Measurements from ENCODE around the gene EFCAB6. TPM values are rescaled to one million over a fixed set of nuclear protein-coding genes. Genes with fewer than 3 reads are reported as not detected.

EFCAB6 gene
- total and polyA plus RNA-seq, 9 of the 15 experiments (the other 6 are each of a cell fraction or from before 2014, with no cell fraction given), result 0.06 TPM; not detected in 8

GRCh38 chr22:43533656-43534428, 278.3 kb downstream of the EFCAB6 start:
- no peaks in the 10 kb centered on the region for H3K9me1 ChIP-seq (ENCODE audit: control insufficient read depth, insufficient read depth, low read length)
- H3K27ac ChIP-seq (ENCODE audit: extremely low read depth, low read depth, low read length), result no peak overlapping the region
- DNase-seq (ENCODE audit: extremely low read depth in 1 of 4, low spot score in 3 of 4) (no peak), FAIRE-seq (no peak), ATAC-seq (no peak)
- H3K9ac ChIP-seq (ENCODE audit: insufficient read depth in 1 of 2, low read depth in 2 of 2, low read length in 2 of 2), result no peak overlapping the region
- no peak for TF ChIP-seq SP2 (IDR thresholded peaks at IDR 0.05; ENCODE audit: extremely low read depth, low read depth, low read length, poor library complexity, severe bottlenecking)
- TF ChIP-seq MYNN (IDR thresholded peaks at IDR 0.05), result no peak
- no peak for TF ChIP-seq MYNN (CRISPR knock-in tag; IDR thresholded peaks at IDR 0.05)
- TF ChIP-seq ZKSCAN3 (CRISPR knock-in tag; IDR thresholded peaks at IDR 0.05), result no peak
- no peak for TF ChIP-seq SMARCA4 (IDR thresholded peaks at IDR 0.05)
- TF ChIP-seq DIDO1 (tag; IDR thresholded peaks at IDR 0.05; ENCODE audit: low read depth), result no peak
- no peak for TF ChIP-seq HEY1 (CRISPR knock-in tag; IDR thresholded peaks at IDR 0.05; ENCODE audit: borderline replicate concordance)
- TF ChIP-seq ZBTB17 (CRISPR knock-in tag; IDR thresholded peaks at IDR 0.05), result no peak
- TF ChIP-seq PHB2 (IDR thresholded peaks at IDR 0.05; ENCODE audit: low read depth), result no peak
- no peak for TF ChIP-seq TAF9B (IDR thresholded peaks at IDR 0.05; ENCODE audit: partially characterized antibody)
- no peak for TF ChIP-seq MTF1 (CRISPR knock-in tag; IDR thresholded peaks at IDR 0.05; ENCODE audit: borderline replicate concordance)
- no peak for TF ChIP-seq DMBX1 (CRISPR knock-in tag; IDR thresholded peaks at IDR 0.05; ENCODE audit: borderline replicate concordance)
- no peak for TF ChIP-seq POU5F1 (IDR thresholded peaks at IDR 0.05; ENCODE audit: borderline replicate concordance, low read depth, low read length, partially characterized antibody)
- TF ChIP-seq CTCFL (IDR thresholded peaks at IDR 0.05; ENCODE audit: borderline replicate concordance, insufficient read depth, low read depth, low read length, poor library complexity, severe bottlenecking), result no peak
- TF ChIP-seq GABPB1 (CRISPR knock-in tag; IDR thresholded peaks at IDR 0.05), result no peak
- TF ChIP-seq NCOA6 (IDR thresholded peaks at IDR 0.05), result no peak
- TF ChIP-seq E2F4 (CRISPR knock-in tag; IDR thresholded peaks at IDR 0.05; ENCODE audit: low read depth), result no peak
- no peak for TF ChIP-seq ZNF77 (CRISPR knock-in tag; IDR thresholded peaks at IDR 0.05)
- TF ChIP-seq ZNF134 (CRISPR knock-in tag; conservative IDR thresholded peaks at IDR 0.05), result no peak
- no peak for TF ChIP-seq RBM39 (optimal IDR thresholded peaks at IDR 0.05; ENCODE audit: low read depth, low read length)
- H3K36me3 ChIP-seq (ENCODE audit: control insufficient read depth, insufficient read depth, low read length), result no peaks in the 10 kb centered on the region
- H3K79me2 ChIP-seq (ENCODE audit: control insufficient read depth, insufficient read depth, low read length), result no peaks in the 10 kb centered on the region
- H3K4me3 ChIP-seq, result no peak overlapping the region
- H2AFZ ChIP-seq (ENCODE audit: low read depth, low read length), result no peak overlapping the region
- in situ Hi-C loops (cut with MboI), result no loop called here
- POLR2A ChIA-PET, result interaction anchor here (1.1 kb wide), 1 partner anchor 9 kb away, joined by 4 read pairs; no protein-coding TSS in a partner anchor
- H3K9me3 ChIP-seq (replicated peaks; ENCODE audit: control insufficient read depth, insufficient read depth, low read depth, low read length), result no peaks in the 10 kb centered on the region
- intact Hi-C loops (cut with micrococcal nuclease), result no loop called here
- H3K4me1 ChIP-seq (replicated peaks in 1 of 2; ENCODE audit: control insufficient read depth in 2 of 2, insufficient read depth in 2 of 2, low read length in 2 of 2), result no peaks in the 10 kb centered on the region
- no peaks in the 10 kb centered on the region for H4K20me1 ChIP-seq (replicated peaks; ENCODE audit: control insufficient read depth, insufficient read depth, low read length)
- no peak overlapping the region for H3K4me2 ChIP-seq (ENCODE audit: insufficient read depth, low read length)
- H3K27me3 ChIP-seq (ENCODE audit: control insufficient read depth in 2 of 2, insufficient read depth in 2 of 2, low read length in 2 of 2), result peaks cover 0 to 11% of the 10 kb centered on the region in 2 experiments; a peak in 1 of 5 replicates
- WGBS (ENCODE audit: insufficient coverage, low coverage, missing lambda C conversion rate), result 2% methylated on average over 10 of the region's 10 CpGs
- no TSS peak for BruUV-seq (replicated peaks)
- CTCF ChIA-PET (ENCODE audit: low intra/inter-chr PET ratio), result no interaction called here

Measured in K562 (cell line).